Activated CD4-positive, alpha-beta T cell treated with anti-CD3 and anti-CD28 coated beads, Interleukin-2, amount 50 U/mL, for 4 hours (primary cell): ENCODE data around the gene ZG16B.

Experiments used
- DNase-seq, 2 experiments: peaks; one replicate each; pipeline ENCODE4 v3.0.0-alpha.2; 2020

Gene ZG16B

GRCh38 chr16:2806286-2806685, 23.8 kb upstream of the ZG16B start:
- DNase-seq, result no peak

GRCh38 chr16:2808181-2808580, 21.9 kb upstream of the ZG16B start:
- no peak for DNase-seq

- DNase-seq, result no peak
Observed at GRCh38 chr16:2809149-2809760, 20.8 kb upstream of the ZG16B start.

- no peak for DNase-seq
Observed at GRCh38 chr16:2810651-2811050, 19.5 kb upstream of the ZG16B start.

- DNase-seq, result no peak
Observed at GRCh38 chr16:2811703-2812471, 18.2 kb upstream of the ZG16B start.

- no peak for DNase-seq
Observed at GRCh38 chr16:2813771-2814221, 16.3 kb upstream of the ZG16B start.

GRCh38 chr16:2814551-2815298, 15.4 kb upstream of the ZG16B start:
- DNase-seq, result no peak

- DNase-seq, result no peak
Observed at GRCh38 chr16:2815299-2815771, 14.8 kb upstream of the ZG16B start.

GRCh38 chr16:2816751-2817339, 13.3 kb upstream of the ZG16B start, which contains the start of gene PRSS21:
TSS of gene PRSS21 (plus strand) at chr16:2817237. CDS start at chr16:2817269, 32 bp downstream.
- DNase-seq, result no peak

- no peak for DNase-seq
Observed at GRCh38 chr16:2817340-2818271, 12.5 kb upstream of the ZG16B start.

- DNase-seq, result no peak
Observed at GRCh38 chr16:2818272-2818876, 11.7 kb upstream of the ZG16B start.

GRCh38 chr16:2819179-2819938, 10.7 kb upstream of the ZG16B start:
- no peak for DNase-seq

GRCh38 chr16:2819939-2820835, 9.9 kb upstream of the ZG16B start:
- no peak for DNase-seq

GRCh38 chr16:2820836-2821486, 9.1 kb upstream of the ZG16B start:
- DNase-seq, result no peak

GRCh38 chr16:2821487-2822157, 8.5 kb upstream of the ZG16B start:
- no peak for DNase-seq

- DNase-seq, result no peak
Observed at GRCh38 chr16:2822158-2822495, 8.0 kb upstream of the ZG16B start.

GRCh38 chr16:2822496-2822895, 7.6 kb upstream of the ZG16B start:
- DNase-seq, result no peak

- DNase-seq, result no peak
Observed at GRCh38 chr16:2824626-2825025, 5.5 kb upstream of the ZG16B start.
